ENCODE results near the gene C1orf56. TPM values are rescaled to one million over a fixed set of nuclear protein-coding genes. Genes with fewer than 3 reads are reported as not detected.

C1orf56 gene
- total RNA-seq, result 0.92 and 1.2 TPM in 2 replicates

GRCh38 chr1:151047591-151047924 lies at the start of gene C1orf56:
TSS of gene C1orf56 (plus strand) at chr1:151047751. CDS start at chr1:151047848, 97 bp downstream.

GRCh38 chr1:151006327-151007052 lies 41.1 kb upstream of the C1orf56 start, which contains the start of gene MINDY1:
TSS of gene MINDY1 (minus strand) at chr1:151006902. CDS start at chr1:151002617, 4,285 bp downstream.

GRCh38 chr1:151008244-151009205 lies 39.0 kb upstream of the C1orf56 start, which contains the start of gene PRUNE1:
TSS of gene PRUNE1 (plus strand) at chr1:151008449. CDS start at chr1:151008633, 184 bp downstream.

GRCh38 chr1:151036356-151036755 lies 11.2 kb upstream of the C1orf56 start, which contains the start of gene BNIPL:
TSS of gene BNIPL (plus strand) at chr1:151036586. CDS start at chr1:151036726, 140 bp downstream.

GRCh38 chr1:151059109-151060006 lies 11.8 kb downstream of the C1orf56 start, which contains the start of gene CDC42SE1:
TSS of gene CDC42SE1 (minus strand) at chr1:151059622. CDS start at chr1:151055730, 3,892 bp downstream.

GRCh38 chr1:151060007-151060656 lies 12.6 kb downstream of the C1orf56 start, which contains the start of gene MLLT11:
TSS of gene MLLT11 (plus strand) at chr1:151060397. CDS start at chr1:151067225, 6,828 bp downstream.

GRCh38 chr1:151070474-151071276 lies 23.1 kb downstream of the C1orf56 start, which contains the start of gene GABPB2:
TSS of gene GABPB2 (plus strand) at chr1:151070761. CDS start at chr1:151088190, 17,429 bp downstream.

Other genes starting within 250 kb of the C1orf56 start
- 139 and 237 TPM in 2 replicates for gene CTSK, start 239.5 kb upstream of the C1orf56 start, total RNA-seq
- 36.3 and 42.2 TPM in 2 replicates for gene ARNT, start 171.2 kb upstream of the C1orf56 start, total RNA-seq
- gene CTXND2, start 160.6 kb upstream of the C1orf56 start, total RNA-seq, result not detected in 2 replicates
- gene SETDB1, start 121.4 kb upstream of the C1orf56 start, total RNA-seq, result 25.8 and 32.0 TPM in 2 replicates
- gene CERS2, start 72.9 kb upstream of the C1orf56 start, total RNA-seq, result 148 and 157 TPM in 2 replicates
- 0.06 and 0.26 TPM in 2 replicates for gene ANXA9, start 65.5 kb upstream of the C1orf56 start, total RNA-seq
- gene MINDY1, start 40.8 kb upstream of the C1orf56 start, total RNA-seq, result 18.2 and 23.4 TPM in 2 replicates
- gene PRUNE1, start 39.3 kb upstream of the C1orf56 start, total RNA-seq, result 7.3 and 8.0 TPM in 2 replicates
- 0.25 and 0.40 TPM in 2 replicates for gene BNIPL, start 11.2 kb upstream of the C1orf56 start, total RNA-seq
- 54.8 and 56.1 TPM in 2 replicates for gene CDC42SE1, start 11.9 kb downstream of the C1orf56 start, total RNA-seq
- 4.2 and 4.5 TPM in 2 replicates for gene MLLT11, start 12.6 kb downstream of the C1orf56 start, total RNA-seq
- gene GABPB2, start 23.0 kb downstream of the C1orf56 start, total RNA-seq, result 24.0 and 25.0 TPM in 2 replicates
- 0.53 and 1.1 TPM in 2 replicates for gene SEMA6C, start 98.9 kb downstream of the C1orf56 start, total RNA-seq
- gene TNFAIP8L2, start 108.9 kb downstream of the C1orf56 start, total RNA-seq, result not detected in 2 replicates
- 5.8 and 6.9 TPM in 2 replicates for gene LYSMD1, start 118.2 kb downstream of the C1orf56 start, total RNA-seq
- gene SCNM1, start 118.4 kb downstream of the C1orf56 start, total RNA-seq, result 33.3 and 33.8 TPM in 2 replicates
- 0.56 TPM in 1 of 2 replicates, not detected in the other for gene TMOD4, start 128.2 kb downstream of the C1orf56 start, total RNA-seq
- gene VPS72, start 142.4 kb downstream of the C1orf56 start, total RNA-seq, result 44.5 and 44.6 TPM in 2 replicates
- 46.6 and 52.7 TPM in 2 replicates for gene PIP5K1A, start 150.8 kb downstream of the C1orf56 start, total RNA-seq
- gene PSMD4, start 207.0 kb downstream of the C1orf56 start, total RNA-seq, result 243 and 269 TPM in 2 replicates
- 9.0 TPM in 2 replicates for gene ZNF687, start 234.5 kb downstream of the C1orf56 start, total RNA-seq